Activated naive CD4-positive, alpha-beta T cell treated with anti-CD3 and anti-CD28 coated beads, Interleukin-2, amount 50 U/mL, for 24 hours (primary cell): ENCODE measurements around the gene CNGA3.
"Not testable (repeated sequence)": the region's sequence is repeated elsewhere in the genome, so short reads cannot be mapped to it uniquely, and the experiment has no call there.

Experiments used
- H3K27ac Mint-ChIP-seq: one replicate; pipeline ENCODE4 v1.8.0; 2021; ENCODE audit warnings: mild to moderate bottlenecking, mixed read lengths
- H3K27me3 Mint-ChIP-seq: one replicate; pipeline ENCODE4 v1.8.0; 2021; ENCODE audit warnings: mixed read lengths
- H3K36me3 Mint-ChIP-seq: one replicate; pipeline ENCODE4 v1.8.0; 2021; ENCODE audit warnings: mixed read lengths
- H3K4me1 Mint-ChIP-seq: one replicate; pipeline ENCODE4 v1.8.0; 2021; ENCODE audit warnings: mixed read lengths
- H3K4me3 Mint-ChIP-seq: one replicate; pipeline ENCODE4 v1.8.0; 2021; ENCODE audit warnings: mild to moderate bottlenecking, mixed read lengths
- H3K9me3 Mint-ChIP-seq: one replicate; pipeline ENCODE4 v1.8.0; 2021; ENCODE audit warnings: mixed read lengths

Gene CNGA3

DNA sequence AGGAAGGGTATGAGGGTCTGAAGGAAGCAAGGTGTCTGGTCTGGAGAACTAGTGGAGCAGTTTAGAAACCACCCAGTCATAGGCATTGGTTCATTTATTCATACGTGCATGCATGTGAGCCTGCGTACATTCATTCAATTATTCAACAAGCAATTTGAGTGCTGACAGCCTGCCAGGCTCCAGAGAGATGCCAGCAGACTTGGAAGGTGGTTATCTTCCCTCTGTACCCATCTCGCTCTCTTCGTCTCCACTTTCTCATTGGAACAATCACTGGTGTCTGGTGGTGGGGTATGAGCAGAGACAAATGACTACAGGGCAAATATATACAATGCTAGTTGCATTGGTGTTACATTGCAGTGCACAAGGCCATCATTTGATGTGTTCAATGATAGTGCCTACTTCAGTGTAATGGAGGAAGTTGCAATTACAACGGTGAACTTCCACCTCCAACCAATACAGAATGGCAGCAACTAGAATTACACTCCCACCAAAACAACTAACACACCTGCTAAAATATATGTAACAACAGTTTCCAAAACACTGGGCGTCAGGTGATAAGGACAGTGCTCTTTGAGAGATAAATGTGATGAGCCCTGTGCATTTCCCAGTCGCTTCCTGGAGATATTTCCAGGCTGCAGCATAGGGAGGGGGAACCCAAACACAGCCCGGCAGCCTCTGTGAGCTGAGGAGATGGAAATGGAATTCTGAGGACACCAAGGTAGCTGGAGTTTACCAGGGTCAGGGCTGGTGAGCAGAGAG is 32.6 kb upstream of the CNGA3 start:
- H3K36me3 Mint-ChIP-seq = peaks cover 3% of the 10 kb centered on the region
- H3K4me1 Mint-ChIP-seq = no peaks in the 10 kb centered on the region
- peaks cover 5% of the 10 kb centered on the region for H3K9me3 Mint-ChIP-seq
- no peak overlapping the region for H3K27ac Mint-ChIP-seq
- no peak overlapping the region for H3K4me3 Mint-ChIP-seq
- peaks cover 8% of the 10 kb centered on the region for H3K27me3 Mint-ChIP-seq

GRCh38 chr2:98314251-98314650 is 32.0 kb upstream of the CNGA3 start:
- Mint-ChIP-seq H3K9me3 (peaks cover 5% of the 10 kb centered on the region), H3K36me3 (peaks cover 4% of the 10 kb centered on the region), H3K4me3 (no peak overlapping the region), H3K27ac (no peak overlapping the region), H3K27me3 (peaks cover 8% of the 10 kb centered on the region), H3K4me1 (no peaks in the 10 kb centered on the region)

- H3K4me3 Mint-ChIP-seq = no peak overlapping the region
- H3K27ac Mint-ChIP-seq = no peak overlapping the region
- H3K9me3 Mint-ChIP-seq = peaks cover 13% of the 10 kb centered on the region
- H3K36me3 Mint-ChIP-seq = peaks cover 12% of the 10 kb centered on the region
- peaks cover 8% of the 10 kb centered on the region for H3K27me3 Mint-ChIP-seq
- no peaks in the 10 kb centered on the region for H3K4me1 Mint-ChIP-seq
Observed at GRCh38 chr2:98315957-98316356, 30.3 kb upstream of the CNGA3 start.

DNA sequence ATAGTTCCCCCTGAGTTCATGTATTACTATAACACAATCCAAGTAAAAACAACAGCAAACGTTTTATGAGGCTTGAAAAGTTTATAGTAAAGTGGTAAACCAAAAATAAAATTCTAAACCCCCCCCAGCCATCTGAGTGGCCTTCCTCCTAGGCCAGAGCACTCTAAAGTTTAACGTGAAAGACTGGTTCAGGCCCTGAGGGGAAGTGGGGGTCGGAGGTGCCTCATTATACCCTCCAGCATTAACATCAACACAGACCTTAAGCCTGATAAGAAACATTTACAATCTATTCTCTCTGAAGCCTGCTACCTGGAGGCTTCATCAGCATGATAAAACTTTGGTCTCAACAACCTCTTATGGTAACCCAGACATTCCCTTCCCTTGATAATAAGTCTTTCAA is 29.0 kb upstream of the CNGA3 start:
- no peak overlapping the region for H3K4me3 Mint-ChIP-seq
- peaks cover 13% of the 10 kb centered on the region for H3K27me3 Mint-ChIP-seq
- H3K36me3 Mint-ChIP-seq = peaks cover 12% of the 10 kb centered on the region
- H3K9me3 Mint-ChIP-seq = peaks cover 13% of the 10 kb centered on the region
- no peaks in the 10 kb centered on the region for H3K4me1 Mint-ChIP-seq
- H3K27ac Mint-ChIP-seq = no peak overlapping the region

DNA sequence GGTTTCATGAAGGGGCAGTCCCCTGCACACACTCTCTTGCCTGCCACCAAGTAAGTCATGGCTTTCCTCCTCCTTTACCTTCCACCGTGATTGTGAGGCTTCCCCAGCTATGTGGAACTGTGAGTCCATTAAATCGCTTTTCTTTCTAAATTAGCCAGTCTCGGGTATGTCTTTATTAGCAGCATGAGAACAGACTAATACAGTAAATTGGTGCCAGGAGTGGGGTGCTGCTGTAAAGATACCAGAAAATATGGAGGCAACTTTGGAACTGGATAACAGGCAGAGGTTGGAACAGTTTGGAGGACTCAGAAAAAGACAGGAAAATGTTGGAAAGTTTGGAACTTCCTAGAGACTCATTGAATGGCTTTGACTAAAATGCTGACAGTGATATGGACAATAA is 26.1 kb upstream of the CNGA3 start:
- H3K4me1 Mint-ChIP-seq, H3K4me3 Mint-ChIP-seq, H3K27ac Mint-ChIP-seq: not testable (repeated sequence)
- H3K27me3 Mint-ChIP-seq = peaks cover 16% of the 10 kb centered on the region
- H3K9me3 Mint-ChIP-seq = peaks cover 20% of the 10 kb centered on the region
- peaks cover 12% of the 10 kb centered on the region for H3K36me3 Mint-ChIP-seq

DNA sequence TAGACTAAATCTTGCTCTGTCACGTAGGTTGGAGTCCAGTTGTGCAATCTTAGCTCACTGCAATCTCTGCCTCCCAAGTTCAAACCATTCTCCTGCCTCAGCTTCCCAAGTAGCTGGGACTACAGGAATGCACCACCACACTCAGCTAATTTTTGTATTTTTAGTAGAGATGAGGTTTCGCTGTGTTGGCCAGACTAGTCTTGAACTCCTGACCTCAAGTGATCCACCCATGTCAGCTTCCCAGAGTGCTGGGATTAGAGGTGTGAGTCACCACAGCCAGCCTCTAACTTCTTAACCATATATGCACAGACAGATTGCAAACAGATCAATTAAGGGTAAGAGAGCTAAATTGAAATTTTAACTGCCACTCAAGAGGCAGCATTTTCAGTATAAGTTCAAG is 22.1 kb upstream of the CNGA3 start:
- Mint-ChIP-seq H3K27me3 (peaks cover 16% of the 10 kb centered on the region), H3K27ac (no peak overlapping the region), H3K9me3 (peaks cover 15% of the 10 kb centered on the region), H3K4me1 (no peaks in the 10 kb centered on the region), H3K4me3 (no peak overlapping the region), H3K36me3 (peaks cover 9% of the 10 kb centered on the region)

- H3K27me3 Mint-ChIP-seq = peaks cover 10% of the 10 kb centered on the region
- no peak overlapping the region for H3K27ac Mint-ChIP-seq
- no peak overlapping the region for H3K4me3 Mint-ChIP-seq
- H3K36me3 Mint-ChIP-seq = no peaks in the 10 kb centered on the region
- H3K4me1 Mint-ChIP-seq = no peaks in the 10 kb centered on the region
- H3K9me3 Mint-ChIP-seq = peaks cover 5% of the 10 kb centered on the region
Observed at GRCh38 chr2:98327776-98328175, 18.5 kb upstream of the CNGA3 start.

DNA sequence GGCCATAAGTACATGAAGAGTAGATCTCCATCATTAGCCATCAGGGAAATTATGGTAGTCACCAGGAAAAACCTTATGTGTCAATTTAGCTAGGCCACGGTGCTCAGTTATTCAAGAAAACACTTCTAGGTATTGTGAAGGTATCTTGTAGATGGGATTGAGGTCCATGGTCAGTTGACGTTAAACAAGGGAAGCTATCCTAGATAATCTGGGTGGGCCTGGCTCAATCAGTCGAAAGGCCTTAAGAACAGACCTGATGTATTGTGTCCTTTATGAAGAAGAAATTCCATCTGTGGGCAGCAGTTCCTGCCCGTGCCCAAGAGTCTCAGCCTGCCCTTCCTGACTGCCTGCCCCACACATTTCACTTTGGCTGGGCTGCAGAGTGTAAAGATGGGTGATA is 16.7 kb upstream of the CNGA3 start:
- Mint-ChIP-seq H3K4me1 (no peaks in the 10 kb centered on the region), H3K36me3 (no peaks in the 10 kb centered on the region), H3K27me3 (peaks cover 7% of the 10 kb centered on the region), H3K27ac (no peak overlapping the region), H3K4me3 (no peak overlapping the region), H3K9me3 (no peaks in the 10 kb centered on the region)

- H3K9me3 Mint-ChIP-seq = no peaks in the 10 kb centered on the region
- no peak overlapping the region for H3K27ac Mint-ChIP-seq
- H3K27me3 Mint-ChIP-seq = peaks cover 5% of the 10 kb centered on the region
- H3K4me3 Mint-ChIP-seq = no peak overlapping the region
- no peaks in the 10 kb centered on the region for H3K4me1 Mint-ChIP-seq
- no peaks in the 10 kb centered on the region for H3K36me3 Mint-ChIP-seq
Observed at GRCh38 chr2:98332989-98333388, 13.3 kb upstream of the CNGA3 start.

GRCh38 chr2:98333922-98334321 is 12.3 kb upstream of the CNGA3 start:
- Mint-ChIP-seq H3K4me1 (no peaks in the 10 kb centered on the region), H3K9me3 (no peaks in the 10 kb centered on the region), H3K27ac (no peak overlapping the region), H3K27me3 (peaks cover 3% of the 10 kb centered on the region), H3K4me3 (no peak overlapping the region), H3K36me3 (no peaks in the 10 kb centered on the region)

DNA sequence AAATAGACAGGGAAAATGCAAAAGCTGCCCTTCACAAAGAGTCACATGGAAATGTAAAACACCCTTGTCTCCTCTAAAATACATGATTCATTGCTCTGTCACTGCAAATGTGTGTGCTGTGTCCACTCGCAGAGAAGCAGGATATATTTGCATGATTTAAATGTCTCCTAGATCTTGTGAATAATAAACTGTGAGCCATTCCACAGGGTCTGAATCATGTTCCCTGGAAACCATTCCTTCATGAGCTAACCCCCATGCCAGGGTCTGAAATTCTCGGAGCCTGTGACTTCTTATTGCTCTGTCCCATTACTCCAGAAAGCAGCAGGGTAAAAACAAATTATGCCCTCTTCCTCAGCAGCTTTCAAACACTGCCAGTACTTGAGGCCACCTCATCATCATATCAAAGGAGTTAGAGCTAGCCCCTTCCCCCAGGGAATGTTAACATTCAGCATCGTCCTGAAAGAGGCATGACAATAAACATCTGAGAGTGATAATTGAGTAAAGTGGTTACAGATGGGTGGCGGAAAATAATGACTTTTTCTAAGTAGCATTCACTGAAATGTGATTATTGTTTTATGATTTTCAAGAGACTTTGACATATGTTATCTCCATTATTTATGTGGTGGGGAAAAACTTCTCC is 11.7 kb upstream of the CNGA3 start:
- Mint-ChIP-seq H3K36me3 (no peaks in the 10 kb centered on the region), H3K9me3 (no peaks in the 10 kb centered on the region), H3K27me3 (peaks cover 3% of the 10 kb centered on the region), H3K4me1 (no peaks in the 10 kb centered on the region), H3K4me3 (no peak overlapping the region), H3K27ac (no peak overlapping the region)

GRCh38 chr2:98335271-98335670 is 11.0 kb upstream of the CNGA3 start:
- Mint-ChIP-seq H3K27ac (no peak overlapping the region), H3K4me3 (no peak overlapping the region), H3K4me1 (no peaks in the 10 kb centered on the region), H3K27me3 (peaks cover 3% of the 10 kb centered on the region), H3K9me3 (no peaks in the 10 kb centered on the region), H3K36me3 (no peaks in the 10 kb centered on the region)

DNA sequence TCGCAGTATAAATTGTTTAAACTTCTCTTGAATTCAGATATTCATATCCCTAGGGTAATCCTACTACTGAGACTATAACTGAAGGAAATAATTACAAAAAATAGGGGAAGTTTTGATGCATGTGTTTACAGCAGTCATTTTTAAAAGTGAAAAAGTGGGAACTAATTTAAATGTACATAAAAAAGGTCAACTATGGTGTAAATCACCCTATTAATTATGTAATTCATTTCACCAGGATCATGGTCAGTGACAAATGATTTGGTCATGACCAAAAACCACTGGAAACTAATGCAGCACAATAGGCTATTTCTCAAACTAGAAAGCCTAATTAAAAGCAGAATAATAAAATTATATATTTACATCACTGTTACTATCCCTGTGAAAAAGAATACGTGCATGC is 5.0 kb upstream of the CNGA3 start:
- H3K4me3 Mint-ChIP-seq = no peak overlapping the region
- H3K27me3 Mint-ChIP-seq = peaks cover 22% of the 10 kb centered on the region

DNA sequence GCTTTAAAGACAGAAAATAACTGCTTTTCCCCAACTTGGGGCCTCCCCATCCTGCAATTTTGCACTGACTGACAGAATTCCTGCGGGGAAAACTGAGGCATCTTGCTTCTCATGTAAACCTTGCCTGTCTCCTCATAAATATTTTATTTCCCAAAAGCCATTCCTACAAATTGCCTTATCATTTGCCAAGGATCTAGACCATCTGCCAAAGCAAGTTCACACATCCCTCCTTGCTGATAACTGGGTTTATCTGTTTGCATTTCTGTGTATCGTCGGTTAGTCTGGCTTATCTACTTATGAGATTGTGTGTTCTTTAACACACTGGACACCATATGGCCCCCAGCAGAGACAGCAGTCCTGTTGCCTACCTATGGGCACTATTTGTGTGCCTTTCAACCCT is 3.0 kb upstream of the CNGA3 start:
- no peak overlapping the region for H3K4me3 Mint-ChIP-seq
- H3K27me3 Mint-ChIP-seq = peaks cover 31% of the 10 kb centered on the region
- no peak overlapping the region for H3K27ac Mint-ChIP-seq
- H3K36me3 Mint-ChIP-seq = peaks cover 1% of the 10 kb centered on the region
- no peaks in the 10 kb centered on the region for H3K9me3 Mint-ChIP-seq
- peaks cover 8% of the 10 kb centered on the region for H3K4me1 Mint-ChIP-seq

More for the DNA sequence above, 5.0 kb upstream of the CNGA3 start:
- no peak overlapping the region for H3K27ac Mint-ChIP-seq
- H3K4me1 Mint-ChIP-seq = peaks cover 6% of the 10 kb centered on the region
- peaks cover 1% of the 10 kb centered on the region for H3K36me3 Mint-ChIP-seq
- H3K9me3 Mint-ChIP-seq = no peaks in the 10 kb centered on the region

DNA sequence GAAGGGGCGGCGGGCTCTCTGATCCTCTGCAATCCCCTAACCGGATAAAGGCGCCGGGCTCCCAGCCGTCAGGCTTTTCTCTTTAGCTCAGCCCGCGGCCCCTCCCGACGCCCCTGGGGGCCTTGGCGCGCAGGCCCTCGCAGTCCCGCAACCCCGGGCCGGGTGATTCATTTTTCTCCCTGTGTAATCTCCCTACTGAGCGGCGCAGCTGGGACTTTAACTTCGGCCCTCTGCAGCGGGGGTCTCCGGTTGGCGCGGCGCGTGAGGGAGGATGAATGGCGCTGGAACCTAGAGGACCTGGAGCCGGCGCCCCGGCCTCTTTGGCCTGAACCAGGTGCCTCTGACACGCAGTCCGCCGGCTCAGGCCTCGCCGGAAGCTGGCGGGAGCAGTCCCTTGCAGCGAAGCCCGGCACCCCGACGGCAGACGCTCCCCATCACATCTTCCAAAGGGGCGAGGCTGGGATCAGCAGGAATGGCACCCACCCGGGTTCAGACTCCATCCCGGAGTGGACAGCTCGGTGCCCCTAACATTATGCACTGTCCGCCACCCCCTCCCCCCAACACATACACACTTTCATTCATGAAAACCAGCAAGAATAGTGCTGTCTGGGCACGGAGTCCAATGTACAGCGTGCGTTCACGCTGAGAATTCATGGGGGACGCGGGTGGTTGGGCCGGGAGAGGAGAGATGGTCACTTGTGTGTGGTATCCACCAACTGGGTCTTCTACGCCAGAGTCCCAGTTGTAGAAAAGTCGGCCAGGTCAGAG is 1.2 kb downstream of the CNGA3 start:
- Mint-ChIP-seq H3K4me3 (no peak overlapping the region), H3K27me3 (peaks cover 63% of the 10 kb centered on the region), H3K36me3 (peaks cover 1% of the 10 kb centered on the region), H3K9me3 (no peaks in the 10 kb centered on the region), H3K4me1 (peaks cover 8% of the 10 kb centered on the region), H3K27ac (no peak overlapping the region)

- H3K4me1 Mint-ChIP-seq = peaks cover 8% of the 10 kb centered on the region
- peaks cover 1% of the 10 kb centered on the region for H3K36me3 Mint-ChIP-seq
- H3K4me3 Mint-ChIP-seq = peak overlapping the region; percentile 32
- no peak overlapping the region for H3K27ac Mint-ChIP-seq
- H3K9me3 Mint-ChIP-seq = no peaks in the 10 kb centered on the region
- H3K27me3 Mint-ChIP-seq = peaks cover 63% of the 10 kb centered on the region
Observed at GRCh38 chr2:98348066-98348561, 1.9 kb downstream of the CNGA3 start.
